ENCODE results near the gene TMEM132D. TPM values are rescaled to one million over a fixed set of nuclear protein-coding genes. Genes with fewer than 3 reads are reported as not detected.

Gene TMEM132D
- total RNA-seq, 2 donors from 2014 or later, result not detected

- Mint-ChIP-seq H3K27ac (no peak overlapping the region), H3K9me3 (no peaks in the 10 kb centered on the region), H3K36me3 (no peaks in the 10 kb centered on the region), H3K27me3 (peaks cover 21 to 30% of the 10 kb centered on the region in 2 donors), H3K4me3 (no peak overlapping the region), H3K4me1 (ENCODE audit: low read depth in 2 of 2) (no peaks in the 10 kb centered on the region)
- ATAC-seq (no peak), DNase-seq (ENCODE audit: low spot score) (no peak)
These were observed 784.3 kb downstream of the TMEM132D start for GRCh38 chr12:129119537-129119936.

- Mint-ChIP-seq H3K9me3 (no peaks in the 10 kb centered on the region), H3K36me3 (no peaks in the 10 kb centered on the region), H3K4me3 (no peak overlapping the region), H3K27ac (no peak overlapping the region), H3K4me1 (ENCODE audit: low read depth in 2 of 2) (no peaks in the 10 kb centered on the region), H3K27me3 (peaks cover 29 to 34% of the 10 kb centered on the region in 2 donors)
- ATAC-seq, result no peak
- DNase-seq (ENCODE audit: low spot score), result no peak
These were observed 788.3 kb downstream of the TMEM132D start for GRCh38 chr12:129115558-129115957.

- ATAC-seq, result no peak
- H3K9me3 Mint-ChIP-seq, result no peaks in the 10 kb centered on the region
These were observed 793.2 kb downstream of the TMEM132D start for GRCh38 chr12:129110575-129110974.

GRCh38 chr12:129109174-129110001, 794.4 kb downstream of the TMEM132D start:
- Mint-ChIP-seq H3K27ac (no peak overlapping the region), H3K4me1 (ENCODE audit: low read depth in 2 of 2) (no peaks in the 10 kb centered on the region), H3K9me3 (no peaks in the 10 kb centered on the region), H3K36me3 (no peaks in the 10 kb centered on the region), H3K27me3 (peaks cover 11 to 19% of the 10 kb centered on the region in 2 donors), H3K4me3 (no peak overlapping the region)
- DNase-seq (ENCODE audit: low spot score), result no peak
- no peak for ATAC-seq

More at GRCh38 chr12:129110575-129110974, 793.2 kb downstream of the TMEM132D start:
- Mint-ChIP-seq H3K36me3 (no peaks in the 10 kb centered on the region), H3K27ac (no peak overlapping the region), H3K4me1 (ENCODE audit: low read depth in 2 of 2) (no peaks in the 10 kb centered on the region), H3K4me3 (no peak overlapping the region), H3K27me3 (peaks cover 23 to 29% of the 10 kb centered on the region in 2 donors)
- DNase-seq (ENCODE audit: low spot score), result no peak

GRCh38 chr12:129106772-129107171, 797.1 kb downstream of the TMEM132D start:
- Mint-ChIP-seq H3K27me3 (peaks cover 8 to 17% of the 10 kb centered on the region in 2 donors), H3K4me3 (no peak overlapping the region), H3K9me3 (no peaks in the 10 kb centered on the region), H3K27ac (no peak overlapping the region), H3K36me3 (no peaks in the 10 kb centered on the region), H3K4me1 (ENCODE audit: low read depth in 2 of 2) (no peaks in the 10 kb centered on the region)
- no peak for DNase-seq (ENCODE audit: low spot score)
- no peak for ATAC-seq

GRCh38 chr12:129103231-129103630, 800.6 kb downstream of the TMEM132D start:
- ATAC-seq (no peak), DNase-seq (ENCODE audit: low spot score) (no peak)
- Mint-ChIP-seq H3K27ac (no peak overlapping the region), H3K36me3 (no peaks in the 10 kb centered on the region), H3K4me3 (no peak overlapping the region), H3K9me3 (no peaks in the 10 kb centered on the region), H3K4me1 (ENCODE audit: low read depth in 2 of 2) (no peaks in the 10 kb centered on the region), H3K27me3 (peaks cover 3 to 10% of the 10 kb centered on the region in 2 donors)

GRCh38 chr12:129102233-129102632, 801.6 kb downstream of the TMEM132D start:
- no peak for DNase-seq (ENCODE audit: low spot score)
- Mint-ChIP-seq H3K36me3 (no peaks in the 10 kb centered on the region), H3K9me3 (no peaks in the 10 kb centered on the region), H3K27me3 (peaks cover 3 to 10% of the 10 kb centered on the region in 2 donors), H3K27ac (no peak overlapping the region), H3K4me3 (no peak overlapping the region), H3K4me1 (ENCODE audit: low read depth in 2 of 2) (no peaks in the 10 kb centered on the region)
- ATAC-seq, result no peak

- Mint-ChIP-seq H3K27ac (no peak overlapping the region), H3K27me3 (peaks cover 3 to 10% of the 10 kb centered on the region in 2 donors), H3K4me1 (ENCODE audit: low read depth in 2 of 2) (no peaks in the 10 kb centered on the region), H3K4me3 (no peak overlapping the region), H3K9me3 (no peaks in the 10 kb centered on the region), H3K36me3 (no peaks in the 10 kb centered on the region)
- DNase-seq (ENCODE audit: low spot score), result no peak
- no peak for ATAC-seq
These were observed 802.0 kb downstream of the TMEM132D start for GRCh38 chr12:129101816-129102215.

GRCh38 chr12:129101404-129101803, 802.4 kb downstream of the TMEM132D start:
- no peaks in the 10 kb centered on the region for H3K4me1 Mint-ChIP-seq (ENCODE audit: low read depth in 2 of 2)
- no peaks in the 10 kb centered on the region for H3K36me3 Mint-ChIP-seq
- no peak for ATAC-seq
- DNase-seq (ENCODE audit: low spot score), result no peak
- no peak overlapping the region for H3K4me3 Mint-ChIP-seq
- H3K9me3 Mint-ChIP-seq, result no peaks in the 10 kb centered on the region
- H3K27me3 Mint-ChIP-seq, result peaks cover 3 to 10% of the 10 kb centered on the region in 2 donors
- no peak overlapping the region for H3K27ac Mint-ChIP-seq

- ATAC-seq (no peak), DNase-seq (ENCODE audit: low spot score) (no peak)
- no peak overlapping the region for H3K4me3 Mint-ChIP-seq
- H3K27me3 Mint-ChIP-seq, result peaks cover 0 to 7% of the 10 kb centered on the region in 2 donors
- no peak overlapping the region for H3K27ac Mint-ChIP-seq
- no peaks in the 10 kb centered on the region for H3K4me1 Mint-ChIP-seq (ENCODE audit: low read depth in 2 of 2)
- H3K36me3 Mint-ChIP-seq, result no peaks in the 10 kb centered on the region
- H3K9me3 Mint-ChIP-seq, result no peaks in the 10 kb centered on the region
These were observed 806.4 kb downstream of the TMEM132D start for GRCh38 chr12:129097451-129097850.

- DNase-seq (ENCODE audit: low spot score) (no peak), ATAC-seq (peak in 1 of 2 donors; percentile 48)
- Mint-ChIP-seq H3K9me3 (no peaks in the 10 kb centered on the region), H3K36me3 (no peaks in the 10 kb centered on the region), H3K27me3 (peaks cover 0 to 2% of the 10 kb centered on the region in 2 donors), H3K4me3 (no peak overlapping the region), H3K4me1 (ENCODE audit: low read depth in 2 of 2) (no peaks in the 10 kb centered on the region), H3K27ac (no peak overlapping the region)
These were observed 806.9 kb downstream of the TMEM132D start for GRCh38 chr12:129096968-129097367.

- Mint-ChIP-seq H3K4me1 (ENCODE audit: low read depth in 2 of 2) (no peaks in the 10 kb centered on the region), H3K27me3 (no peaks in the 10 kb centered on the region), H3K4me3 (no peak overlapping the region), H3K27ac (no peak overlapping the region), H3K36me3 (no peaks in the 10 kb centered on the region), H3K9me3 (no peaks in the 10 kb centered on the region)
- no peak for ATAC-seq
- no peak for DNase-seq (ENCODE audit: low spot score)
These were observed 807.6 kb downstream of the TMEM132D start for GRCh38 chr12:129096184-129096583.

GRCh38 chr12:129089576-129089975, 814.2 kb downstream of the TMEM132D start:
- ATAC-seq (no peak), DNase-seq (ENCODE audit: low spot score) (no peak)
- H3K4me1 Mint-ChIP-seq (ENCODE audit: low read depth in 2 of 2), result no peaks in the 10 kb centered on the region
- no peak overlapping the region for H3K4me3 Mint-ChIP-seq
- peaks cover 0 to 7% of the 10 kb centered on the region in 2 donors for H3K27me3 Mint-ChIP-seq
- no peaks in the 10 kb centered on the region for H3K36me3 Mint-ChIP-seq
- H3K27ac Mint-ChIP-seq, result no peak overlapping the region
- H3K9me3 Mint-ChIP-seq, result no peaks in the 10 kb centered on the region

- DNase-seq (ENCODE audit: low spot score) (no peak), ATAC-seq (peak; percentile 15 to 39)
- Mint-ChIP-seq H3K4me3 (no peak overlapping the region), H3K27me3 (peaks cover 0 to 7% of the 10 kb centered on the region in 2 donors), H3K9me3 (no peaks in the 10 kb centered on the region), H3K27ac (no peak overlapping the region), H3K4me1 (ENCODE audit: low read depth in 2 of 2) (no peaks in the 10 kb centered on the region), H3K36me3 (no peaks in the 10 kb centered on the region)
These were observed 818.7 kb downstream of the TMEM132D start for GRCh38 chr12:129084875-129085826.

Measured in natural killer cell treated with Interleukin-12 subunit alpha and Interleukin-12 subunit beta and Interleukin-15 and Interleukin-18, amount 100 ng/mL, for 72 hours (primary cell).